Stomach (tissue), 19 donors: ENCODE measurements around the gene GAR1. TPM values are rescaled to one million over a fixed set of nuclear protein-coding genes. Genes with fewer than 3 reads are reported as not detected.
"Not testable (repeated sequence)": the region's sequence is repeated elsewhere in the genome, so short reads cannot be mapped to it uniquely, and the experiment has no call there.

Experiments used
- DNase-seq, 2 donors: peaks; one replicate each; pipeline versions ENCODE4 v3.0.0 to v3.0.0-alpha.2; 2013 to 2019
- H3K27ac ChIP-seq, 5 donors: fragments of 200-600 bp in 4 of 5; sonication (generic) in 4 of 5; one replicate each; pipeline ENCODE4 v1.5.1; 2013 to 2019; ENCODE audit warnings: mild to moderate bottlenecking in 1 of 5, moderate library complexity in 1 of 5
- H3K27me3 ChIP-seq, 3 donors: fragments of 200-600 bp; sonication (generic); one replicate each; pipeline ENCODE4 v1.5.1; 2017 to 2019; ENCODE audit warnings: mixed run types in 1 of 3
- H3K36me3 ChIP-seq, 4 donors: fragments of 200-600 bp; sonication (generic); 1 replicate in 3 of 4; 2 replicates in 1 of 4; pipeline ENCODE4 v1.5.1; 2016 to 2019
- H3K4me1 ChIP-seq, 4 donors: fragments of 200-600 bp; sonication (generic); one replicate each; pipeline ENCODE4 v1.5.1; 2016 to 2019
- H3K4me3 ChIP-seq, 4 donors: fragments of 200-600 bp; sonication (generic) in 3 of 4; one replicate each; pipeline ENCODE4 v1.5.1; 2016 to 2019; ENCODE audit warnings: mild to moderate bottlenecking in 1 of 4
- H3K9me3 ChIP-seq, 4 donors: fragments of 200-600 bp; sonication (generic); one replicate each; pipeline ENCODE4 v1.5.1; 2016 to 2019
- EP300 ChIP-seq: sonication (generic); formaldehyde crosslinking; IDR thresholded peaks from one replicate; pipeline ENCODE4 v1.6.1; 2017; ENCODE audit warnings: antibody characterized with exemption
- POLR2A ChIP-seq, 4 donors: fragments of 450-650 bp; IDR thresholded peaks; one replicate each; pipeline ENCODE4 v1.6.1; 2016; ENCODE audit warnings: antibody characterized with exemption in 4 of 4, control low read depth in 2 of 4, mild to moderate bottlenecking in 1 of 4, moderate library complexity in 1 of 4
- POLR2AphosphoS5 ChIP-seq, 3 donors: sonication (generic); formaldehyde crosslinking; IDR thresholded peaks; one replicate each; pipeline ENCODE4 v1.6.1; 2016; ENCODE audit warnings: antibody characterized with exemption in 3 of 3
- WGBS, 5 donors: extraction: QIAGEN DNeasy Blood & Tissue Kit in 3 of 5; methylation state at CpG; one replicate each; pipeline versions ENCODE4 v1.1.5 to v1.1.7; 2013 to 2018; 5-methylcytosine and 5-hydroxymethylcytosine counted together
- intact Hi-C: fragments of 100-400 bp; cut with DNase I; formaldehyde crosslinking; loops from one replicate; pipeline ENCODE4 v1.15.1; 2023; ENCODE audit warnings: low total_unique reads
- long read RNA-seq, 10 donors: transcript quantifications; one replicate each; lab custom pipeline, GENCODE V29; 2026
- polyA plus RNA-seq, 3 donors: library from polyadenylated mRNA; stranded (reverse); fragments of 200-250 nt; gene quantifications; one replicate each; pipeline ENCODE4 v1.2.3, GENCODE V29; 2013
- total RNA-seq, 5 donors: library from RNA; depleted of rRNA; stranded (reverse); fragments of >200 nt; gene quantifications; one replicate each; pipeline versions ENCODE4 v1.1.0 to v1.2.3, GENCODE V29; 2014 to 2016
- TF ChIP-seq, protein P1 (sequence below), 7 experiments: fragments of 450-650 bp in 4 of 7; fragments of 200-600 bp in 3 of 7; sonication (generic) in 3 of 7; IDR thresholded peaks; one replicate each; pipeline ENCODE4 v1.5.1; 2016 to 2019; ENCODE audit warnings: antibody characterized with exemption in 7 of 7, control low read depth in 2 of 7, mild to moderate bottlenecking in 1 of 7
- donor health status: healthy with polysubstance abuse.
- donor health status: Bipolar disorder and iron deficiency.
- donor health status: healthy.

Gene GAR1
- 1 to 10 TPM in 3 of 5 donors, not detected in 2; 2.2 to 9.4 (median 3.8) TPM for total RNA-seq
- polyA plus RNA-seq, result 10 to 100 TPM; 17.0 to 19.2 (median 17.2) TPM
- long read RNA-seq, donor 1, partial matches to known transcripts, result 0 of 5 reads
- long read RNA-seq, donor 1, other reads (novel, unspliced or antisense), result 0 of 5 reads
- long read RNA-seq, donor 2, transcript GAR1-201 (7 exons, 1,224 nt), result major isoform, 6 of 6 reads
- long read RNA-seq, donor 2, partial matches to known transcripts, result 0 of 6 reads
- long read RNA-seq, donor 2, other reads (novel, unspliced or antisense), result 0 of 6 reads
- long read RNA-seq, donor 3, result 0 reads
- long read RNA-seq, donor 4, result 0 reads
- long read RNA-seq, donor 5, partial matches to known transcripts, result 11 of 18 reads
- long read RNA-seq, donor 5, other reads (novel, unspliced or antisense), result 0 of 18 reads
- long read RNA-seq, donor 6, transcript GAR1-201 (7 exons, 1,224 nt), result major isoform, 9 of 28 reads
- long read RNA-seq, donor 6, transcript GAR1-202 (7 exons, 1,011 nt), result minor isoform, 6 of 28 reads
- long read RNA-seq, donor 6, partial matches to known transcripts, result 13 of 28 reads
- long read RNA-seq, donor 6, other reads (novel, unspliced or antisense), result 0 of 28 reads
- long read RNA-seq, donor 7, partial matches to known transcripts, result 6 of 9 reads
- long read RNA-seq, donor 7, other reads (novel, unspliced or antisense), result 0 of 9 reads
- long read RNA-seq, donor 8, transcript GAR1-201 (7 exons, 1,224 nt), result major isoform, 5 of 11 reads
- long read RNA-seq, donor 8, partial matches to known transcripts, result 5 of 11 reads
- long read RNA-seq, donor 8, other reads (novel, unspliced or antisense), result 0 of 11 reads
- long read RNA-seq, donor 9, partial matches to known transcripts, result 15 of 19 reads
- long read RNA-seq, donor 9, other reads (novel, unspliced or antisense), result 0 of 19 reads
- long read RNA-seq, donor 10, partial matches to known transcripts, result 0 of 1 reads
- long read RNA-seq, donor 10, other reads (novel, unspliced or antisense), result 0 of 1 reads

GRCh38 chr4:109815151-109816081 is at the start of gene GAR1:
Gene GAR1 (plus strand): TSS chr4:109815762. CDS start chr4:109816165, 403 bp downstream.
- peaks cover 0 to 27% (median 24%) of the 10 kb centered on the region in 4 donors for H3K36me3 ChIP-seq
- H3K9me3 ChIP-seq, result no peaks in the 10 kb centered on the region
- H3K4me1 ChIP-seq, result peaks cover 17 to 26% (median 21%) of the 10 kb centered on the region in 4 donors
- WGBS, 5 donors, result 0 to 1% (median 0%) methylated on average over 53 of the region's 53 CpGs
- peak within 1 kb of the TSS; percentile 70 to 87 (median 76) for H3K4me3 ChIP-seq
- peak within 1 kb of the TSS; percentile 72 to 91 (median 87) for H3K27ac ChIP-seq
- DNase-seq, result peak; percentile 92 to 98
- intact Hi-C loops, result loop anchor here (5.0 to 10.0 kb wide), 2 partner anchors 121 to 393 kb away; no protein-coding TSS in a partner anchor
- no peaks in the 10 kb centered on the region for H3K27me3 ChIP-seq
- TF ChIP-seq POLR2AphosphoS5 (IDR thresholded peaks at IDR 0.05) (peak; percentile 70 to 90 (median 76)), POLR2A (IDR thresholded peaks at IDR 0.05) (peak in 1 of 4 donors; percentile 29), EP300 (peak; percentile 26)
- TF ChIP-seq, protein P1, sequence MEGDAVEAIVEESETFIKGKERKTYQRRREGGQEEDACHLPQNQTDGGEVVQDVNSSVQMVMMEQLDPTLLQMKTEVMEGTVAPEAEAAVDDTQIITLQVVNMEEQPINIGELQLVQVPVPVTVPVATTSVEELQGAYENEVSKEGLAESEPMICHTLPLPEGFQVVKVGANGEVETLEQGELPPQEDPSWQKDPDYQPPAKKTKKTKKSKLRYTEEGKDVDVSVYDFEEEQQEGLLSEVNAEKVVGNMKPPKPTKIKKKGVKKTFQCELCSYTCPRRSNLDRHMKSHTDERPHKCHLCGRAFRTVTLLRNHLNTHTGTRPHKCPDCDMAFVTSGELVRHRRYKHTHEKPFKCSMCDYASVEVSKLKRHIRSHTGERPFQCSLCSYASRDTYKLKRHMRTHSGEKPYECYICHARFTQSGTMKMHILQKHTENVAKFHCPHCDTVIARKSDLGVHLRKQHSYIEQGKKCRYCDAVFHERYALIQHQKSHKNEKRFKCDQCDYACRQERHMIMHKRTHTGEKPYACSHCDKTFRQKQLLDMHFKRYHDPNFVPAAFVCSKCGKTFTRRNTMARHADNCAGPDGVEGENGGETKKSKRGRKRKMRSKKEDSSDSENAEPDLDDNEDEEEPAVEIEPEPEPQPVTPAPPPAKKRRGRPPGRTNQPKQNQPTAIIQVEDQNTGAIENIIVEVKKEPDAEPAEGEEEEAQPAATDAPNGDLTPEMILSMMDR (IDR thresholded peaks at IDR 0.05), result no peak

DNA sequence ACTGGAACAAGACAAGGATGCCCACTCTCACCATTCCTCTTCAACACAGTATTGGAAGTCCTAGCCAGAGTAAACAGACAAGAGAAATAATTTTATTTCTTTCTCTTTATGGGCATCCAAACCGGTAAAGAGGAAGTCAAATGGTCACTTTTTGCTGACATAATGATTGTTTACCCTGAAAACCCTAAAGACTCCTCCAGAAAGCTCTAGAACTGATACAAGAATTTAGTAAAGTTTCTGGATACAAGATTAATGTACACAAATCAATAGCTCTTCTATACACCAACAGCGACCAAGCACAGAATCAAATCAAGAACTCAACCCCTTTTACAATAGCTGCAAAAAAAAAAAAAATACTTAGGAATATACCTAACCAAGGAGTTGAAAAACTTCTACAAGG is 33.5 kb upstream of the GAR1 start:
- H3K9me3 ChIP-seq, intact Hi-C loops, H3K4me3 ChIP-seq, DNase-seq, H3K4me1 ChIP-seq, H3K36me3 ChIP-seq, H3K27me3 ChIP-seq, H3K27ac ChIP-seq: not testable (repeated sequence)
- 79 to 86% (median 83%) methylated on average over 2 of the region's 2 CpGs for WGBS, 5 donors

DNA sequence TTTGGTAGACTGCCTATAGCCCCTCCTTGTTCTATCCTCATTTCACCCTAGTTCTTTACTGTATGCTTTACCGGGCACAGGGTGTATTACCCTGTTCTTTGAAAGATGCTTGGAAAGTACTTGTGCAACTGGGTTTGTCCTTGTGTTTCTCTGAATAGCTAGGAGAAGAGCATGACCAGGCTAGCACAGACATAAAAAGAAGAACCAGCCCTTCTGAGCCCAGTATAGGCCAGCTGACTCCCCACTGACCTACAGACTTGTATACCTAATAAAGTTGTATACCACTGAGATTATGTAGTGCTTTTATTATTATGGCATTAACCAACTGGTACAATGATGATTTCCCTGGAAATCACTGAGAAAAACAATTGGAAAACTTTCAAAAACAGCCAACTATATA is 28.7 kb upstream of the GAR1 start:
- no peak overlapping the region for H3K27ac ChIP-seq
- H3K4me3 ChIP-seq, result no peak overlapping the region
- no peaks in the 10 kb centered on the region for H3K27me3 ChIP-seq
- no peaks in the 10 kb centered on the region for H3K9me3 ChIP-seq
- WGBS, 5 donors, result 84 to 94% (median 88%) methylated on average over 1 of the region's 1 CpG
- no peaks in the 10 kb centered on the region for H3K36me3 ChIP-seq
- H3K4me1 ChIP-seq, result no peaks in the 10 kb centered on the region
- intact Hi-C loops, result no loop called here
- DNase-seq, result no peak
- no peak for TF ChIP-seq POLR2A (IDR thresholded peaks at IDR 0.05)
- TF ChIP-seq, protein P1 (IDR thresholded peaks at IDR 0.05), result no peak
- no peak for TF ChIP-seq EP300
- no peak for TF ChIP-seq POLR2AphosphoS5 (IDR thresholded peaks at IDR 0.05)

GRCh38 chr4:109787807-109788206 is 27.8 kb upstream of the GAR1 start:
- DNase-seq, result no peak
- no peak overlapping the region for H3K4me3 ChIP-seq
- intact Hi-C loops, result no loop called here
- 65 to 95% (median 86%) methylated on average over 1 of the region's 1 CpG for WGBS, 5 donors
- no peaks in the 10 kb centered on the region for H3K9me3 ChIP-seq
- TF ChIP-seq POLR2AphosphoS5 (IDR thresholded peaks at IDR 0.05), result no peak
- no peak for TF ChIP-seq EP300
- TF ChIP-seq, protein P1 (IDR thresholded peaks at IDR 0.05), result no peak
- no peak for TF ChIP-seq POLR2A (IDR thresholded peaks at IDR 0.05)
- no peaks in the 10 kb centered on the region for H3K36me3 ChIP-seq
- H3K4me1 ChIP-seq, result no peaks in the 10 kb centered on the region
- no peak overlapping the region for H3K27ac ChIP-seq
- H3K27me3 ChIP-seq, result no peaks in the 10 kb centered on the region
